Upper lobe of right lung (tissue), 1 donor: Measurements from ENCODE around the gene CILP2. TPM values are rescaled to one million over a fixed set of nuclear protein-coding genes. Genes with fewer than 3 reads are reported as not detected.

ENCODE experiments used
- ATAC-seq: fragments of 200-7000 bp; cut with Tn5 transposase; one replicate; pipeline ENCODE4 v1.9.1; 2020; ENCODE audit warnings: mild to moderate bottlenecking, moderate library complexity
- DNase-seq: peaks from one replicate; pipeline ENCODE4 v3.0.0-alpha.2; 2020
- H3K27ac ChIP-seq: fragments of 200-600 bp; one replicate; pipeline ENCODE4 v1.8.0; 2022
- H3K27me3 ChIP-seq: fragments of 200-600 bp; one replicate; pipeline ENCODE4 v1.8.0; 2022; ENCODE audit warnings: mild to moderate bottlenecking
- H3K36me3 ChIP-seq: fragments of 200-600 bp; one replicate; pipeline ENCODE4 v1.8.0; 2022
- H3K4me1 ChIP-seq: fragments of 200-600 bp; one replicate; pipeline ENCODE4 v1.8.0; 2022
- H3K4me3 ChIP-seq: fragments of 200-600 bp; one replicate; pipeline ENCODE4 v1.8.0; 2022; ENCODE audit warnings: mild to moderate bottlenecking
- H3K9me3 ChIP-seq: fragments of 200-600 bp; one replicate; pipeline ENCODE4 v1.8.0; 2022
- CTCF ChIP-seq: fragments of 200-600 bp; IDR thresholded peaks from one replicate; pipeline ENCODE4 v1.8.0; 2022; ENCODE audit warnings: antibody characterized with exemption
- intact Hi-C: fragments of 100-400 bp; cut with DNase I; formaldehyde crosslinking; loops from one replicate; pipeline ENCODE4 v1.11.0; 2022
- total RNA-seq: library from RNA; stranded (reverse); fragmentation: NEBNext Ultra II Directional; extraction: Animal tissue kit (Norgen Biotek cat#: 25700); gene quantifications from one replicate; pipeline ENCODE4 v1.2.1, GENCODE V29; 2021
- donor health status: DM: no; HTN: yes; CAD: no; lungs with severe emphysema.

The CILP2 gene
- total RNA-seq, 1 donor from 2014 or later, result 0.41 TPM

DNA sequence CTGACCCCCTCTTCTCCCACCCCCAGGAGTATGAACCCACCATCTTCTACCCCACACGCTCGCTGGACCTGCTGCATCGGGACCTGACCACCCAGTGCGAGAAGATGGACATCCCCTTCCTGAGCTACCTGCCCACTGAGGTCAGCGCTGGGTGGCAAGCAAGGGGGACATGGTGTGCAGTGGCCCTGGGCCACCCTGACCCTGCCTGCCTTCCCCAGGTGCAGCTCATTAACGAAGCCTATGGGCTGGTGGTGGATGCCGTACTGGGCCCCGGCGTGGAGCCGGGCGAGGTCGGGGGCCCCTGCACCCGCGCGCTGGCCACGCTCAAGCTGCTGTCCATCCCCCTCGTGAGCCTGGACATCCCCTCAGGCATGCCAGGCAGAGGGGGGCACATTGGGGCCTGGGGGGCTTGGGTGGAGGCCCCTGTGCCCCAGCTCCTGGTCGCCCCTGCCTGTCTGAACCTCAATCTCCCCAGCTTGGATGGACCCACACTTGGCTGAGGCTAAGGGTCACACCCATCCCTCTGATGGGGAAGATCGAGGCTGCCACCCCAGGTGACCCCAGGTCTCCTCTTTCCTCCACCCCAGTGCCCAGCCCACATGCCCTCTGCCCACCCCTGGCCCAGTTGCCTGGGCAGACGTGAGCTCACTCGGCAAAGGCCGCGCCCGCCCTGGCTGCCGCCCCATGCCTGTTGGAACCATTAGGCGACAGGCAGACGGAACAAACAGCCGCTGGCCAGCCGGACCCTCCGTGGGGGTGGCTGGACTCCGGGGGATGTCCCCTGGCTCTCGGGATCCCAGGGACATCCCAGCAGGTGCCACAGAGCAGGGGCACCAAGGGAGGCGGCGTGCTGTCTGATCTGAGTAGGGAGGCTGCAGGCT lies 2.5 kb upstream of the CILP2 start:
- no peaks in the 10 kb centered on the region for H3K36me3 ChIP-seq

DNA sequence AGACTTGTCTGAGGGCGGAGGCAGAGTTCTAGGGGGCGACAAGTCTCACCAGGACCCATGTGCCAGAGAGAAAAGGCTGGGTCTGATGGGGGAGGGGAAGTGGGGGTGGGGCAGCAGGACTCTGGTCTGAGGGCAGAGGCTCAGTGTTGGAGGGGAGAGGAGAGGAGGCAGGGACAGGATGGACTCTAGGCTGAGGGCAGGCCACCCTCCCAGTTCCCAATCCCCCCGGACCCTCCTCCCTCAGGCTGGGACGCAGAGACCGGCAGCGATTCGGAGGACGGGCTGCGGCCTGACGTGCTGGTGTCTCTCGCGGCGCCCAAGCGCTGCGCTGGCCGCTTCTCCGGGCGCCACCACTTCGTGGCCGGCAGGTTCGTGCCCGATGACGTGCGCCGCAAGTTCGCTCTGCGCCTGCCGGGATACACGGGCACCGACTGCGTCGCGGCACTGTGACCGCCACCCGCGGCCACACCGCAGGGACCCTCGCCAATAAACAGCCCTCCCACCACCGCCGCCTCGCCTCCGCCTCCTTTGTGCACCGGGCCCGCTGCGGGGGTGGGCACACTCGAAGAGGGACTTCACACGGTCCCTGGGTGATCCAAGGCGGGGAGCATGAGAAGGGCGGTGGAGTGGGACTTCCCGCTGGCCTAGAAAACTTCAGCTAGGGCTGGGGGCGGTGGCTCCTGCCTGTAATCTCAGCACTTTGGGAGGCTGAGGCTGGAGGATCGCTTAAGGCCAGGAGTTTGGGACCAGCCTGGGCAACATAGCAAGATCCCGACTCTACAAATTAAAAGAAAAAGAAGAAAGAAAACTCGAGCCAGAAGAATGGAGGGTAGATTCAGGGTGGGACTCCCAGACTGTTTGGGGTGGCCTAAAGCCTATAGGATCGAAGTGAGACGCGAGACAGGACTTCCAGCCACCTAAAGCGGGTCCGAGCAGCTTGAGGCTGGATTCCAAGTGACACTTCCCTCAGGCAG lies 703 bp upstream of the CILP2 start:
- intact Hi-C loops, result loop anchor here (10.0 kb wide), 1 partner anchor 417 kb away; no protein-coding TSS in a partner anchor

More for the DNA sequence above, 2.5 kb upstream of the CILP2 start:
- intact Hi-C loops, result loop anchor here (10.0 kb wide), 1 partner anchor 419 kb away; no protein-coding TSS in a partner anchor
- H3K4me3 ChIP-seq, result no peak overlapping the region
- no peak for ATAC-seq
- H3K27ac ChIP-seq, result no peak overlapping the region
- H3K9me3 ChIP-seq, result no peaks in the 10 kb centered on the region
- peaks cover 18% of the 10 kb centered on the region for H3K4me1 ChIP-seq
- no peak for TF ChIP-seq CTCF
- H3K27me3 ChIP-seq, result peaks cover 29% of the 10 kb centered on the region
- DNase-seq, result no peak

DNA sequence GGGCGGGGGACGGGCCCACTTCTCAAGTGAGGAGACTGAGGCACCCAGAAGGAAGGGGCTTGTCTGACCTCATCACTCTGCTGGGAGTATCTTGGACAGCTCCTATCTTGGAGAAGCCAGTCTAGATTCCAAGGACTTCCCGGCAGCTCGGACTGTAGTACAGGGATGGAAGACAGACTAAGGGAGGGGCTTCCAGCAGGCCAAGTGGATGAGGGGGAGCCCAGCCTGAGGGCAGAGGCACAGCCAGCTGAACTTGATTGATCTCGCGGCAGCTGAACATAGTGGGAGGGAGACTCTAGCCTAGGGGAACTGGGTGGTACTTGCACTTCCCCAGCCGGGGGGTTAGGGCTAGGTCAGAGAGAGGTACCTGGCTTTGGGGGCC lies 711 bp downstream of the CILP2 start:
- Histone ChIP-seq H3K4me1 (peaks cover 11% of the 10 kb centered on the region), H3K9me3 (no peaks in the 10 kb centered on the region), H3K36me3 (no peaks in the 10 kb centered on the region), H3K27ac (no peak overlapping the region), H3K27me3 (peaks cover 52% of the 10 kb centered on the region), H3K4me3 (no peak overlapping the region)
- no peak for ATAC-seq
- DNase-seq, result no peak
- TF ChIP-seq CTCF, result no peak
- intact Hi-C loops, result loop anchor here (10.0 kb wide), 1 partner anchor 416 kb away; no protein-coding TSS in a partner anchor

More for the DNA sequence above, 703 bp upstream of the CILP2 start:
- DNase-seq (no peak), ATAC-seq (no peak)
- Histone ChIP-seq H3K36me3 (no peaks in the 10 kb centered on the region), H3K27ac (no peak overlapping the region), H3K27me3 (peaks cover 47% of the 10 kb centered on the region), H3K9me3 (no peaks in the 10 kb centered on the region), H3K4me1 (peaks cover 14% of the 10 kb centered on the region), H3K4me3 (peak overlapping the region; percentile 5)
- no peak for TF ChIP-seq CTCF

- no peak for DNase-seq
- intact Hi-C loops, result loop anchor here (10.0 kb wide), 1 partner anchor 415 kb away; no protein-coding TSS in a partner anchor
- TF ChIP-seq CTCF, result no peak
- no peaks in the 10 kb centered on the region for H3K9me3 ChIP-seq
- no peaks in the 10 kb centered on the region for H3K36me3 ChIP-seq
- H3K27me3 ChIP-seq, result peaks cover 52% of the 10 kb centered on the region
- H3K4me3 ChIP-seq, result no peak overlapping the region
- H3K4me1 ChIP-seq, result peaks cover 11% of the 10 kb centered on the region
- H3K27ac ChIP-seq, result no peak overlapping the region
- ATAC-seq, result no peak
These were observed 1.6 kb downstream of the CILP2 start for GRCh38 chr19:19539698-19540063.

GRCh38 chr19:19540064-19540714 lies 2.1 kb downstream of the CILP2 start:
- Histone ChIP-seq H3K27ac (no peak overlapping the region), H3K4me1 (peaks cover 11% of the 10 kb centered on the region), H3K27me3 (peaks cover 52% of the 10 kb centered on the region), H3K9me3 (no peaks in the 10 kb centered on the region), H3K4me3 (no peak overlapping the region), H3K36me3 (no peaks in the 10 kb centered on the region)
- peak; percentile 52 for ATAC-seq
- DNase-seq, result peak; percentile 84
- intact Hi-C loops, result no loop called here
- no peak for TF ChIP-seq CTCF
